Astrocyte of the cerebellum (primary cell): Measurements from ENCODE around the gene GBGT1.

Experiments used
- DNase-seq: peaks from one replicate; pipeline ENCODE4 v3.0.0-alpha.2; 2011; ENCODE audit warnings: low read depth
- H3K4me3 ChIP-seq: 2 replicates; pipeline ENCODE4 v1.5.1; 2011; ENCODE audit warnings: mild to moderate bottlenecking, low read depth, low read length, moderate library complexity
- CTCF ChIP-seq: IDR thresholded peaks from 2 replicates; pipeline ENCODE4 v1.5.1; 2012; ENCODE audit warnings: low read length, low read depth, moderate library complexity, mild to moderate bottlenecking; ENCODE audit errors: missing control alignments
- in situ Hi-C: cut with HindIII; loops from 2 replicates; pipeline ENCODE4 v1.10.0; 2017; ENCODE audit warnings: low sequenced_read_pairs

The GBGT1 gene

GRCh38 chr9:133158695-133159094 lies 5.0 kb downstream of the GBGT1 start:
- in situ Hi-C loops: no loop called here
- DNase-seq: no peak
- H3K4me3 ChIP-seq: no peak overlapping the region
- no peak for TF ChIP-seq CTCF

- in situ Hi-C loops: no loop called here
- no peak overlapping the region for H3K4me3 ChIP-seq
- DNase-seq: no peak
- no peak for TF ChIP-seq CTCF
Measured at GRCh38 chr9:133155156-133155555, 8.6 kb downstream of the GBGT1 start.

GRCh38 chr9:133154097-133154989 lies 9.4 kb downstream of the GBGT1 start:
- in situ Hi-C loops: no loop called here
- no peak for DNase-seq
- H3K4me3 ChIP-seq: no peak overlapping the region
- no peak for TF ChIP-seq CTCF

GRCh38 chr9:133153227-133154096 lies 10.3 kb downstream of the GBGT1 start:
- no peak overlapping the region for H3K4me3 ChIP-seq
- no peak for DNase-seq
- no peak for TF ChIP-seq CTCF
- in situ Hi-C loops: no loop called here

GRCh38 chr9:133151601-133152525 lies 11.9 kb downstream of the GBGT1 start:
- in situ Hi-C loops: no loop called here
- no peak overlapping the region for H3K4me3 ChIP-seq
- no peak for TF ChIP-seq CTCF
- DNase-seq: no peak

GRCh38 chr9:133151041-133151440 lies 12.7 kb downstream of the GBGT1 start:
- no peak for DNase-seq
- no peak overlapping the region for H3K4me3 ChIP-seq
- TF ChIP-seq CTCF: no peak
- in situ Hi-C loops: no loop called here
